ENCODE measurements around the gene PI4KA.

Gene PI4KA

DNA sequence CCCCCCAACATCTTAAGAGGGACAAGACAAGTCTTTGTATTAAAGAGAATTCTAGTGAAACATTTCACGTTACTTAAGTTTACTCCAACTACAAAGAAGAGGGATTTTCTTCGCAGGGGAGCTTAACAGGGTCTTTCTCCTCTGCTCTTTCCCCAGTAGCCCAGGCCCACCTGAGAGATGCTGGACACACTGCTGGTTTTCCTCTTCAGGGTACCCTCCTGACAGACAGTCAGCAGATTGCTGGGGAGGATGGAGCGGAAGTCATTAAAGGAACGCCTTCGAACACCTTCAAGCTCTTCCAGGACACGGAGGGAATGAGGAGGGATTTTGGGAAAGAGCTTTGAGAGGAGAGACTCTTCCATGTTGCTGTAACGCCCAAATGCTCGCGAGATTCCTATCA, 39.1 kb downstream of the PI4KA start:
- H3K4me3 ChIP-seq (ENCODE audit: low read depth, low read length): no peak overlapping the region

DNA sequence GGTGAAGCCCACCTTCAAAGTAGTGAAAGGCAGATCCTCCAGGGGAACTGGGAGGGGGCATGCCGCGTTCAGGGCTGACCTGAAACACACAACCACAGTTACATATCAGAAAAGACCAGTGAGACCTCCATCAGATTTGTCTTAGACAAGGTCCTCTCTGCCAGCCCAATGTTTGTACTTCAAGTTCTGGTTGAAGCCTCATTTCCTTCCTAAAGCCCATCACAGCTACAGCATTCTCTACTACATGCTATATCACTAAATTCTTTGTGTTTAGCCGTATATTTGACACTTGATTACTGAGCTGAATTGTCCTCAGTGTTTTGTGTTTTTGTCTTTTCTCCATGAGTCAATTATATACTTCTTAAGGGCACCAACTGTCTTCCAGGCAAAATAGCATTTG, 40.1 kb downstream of the PI4KA start:
- no peak overlapping the region for H3K4me3 ChIP-seq (ENCODE audit: low read depth, low read length)

DNA sequence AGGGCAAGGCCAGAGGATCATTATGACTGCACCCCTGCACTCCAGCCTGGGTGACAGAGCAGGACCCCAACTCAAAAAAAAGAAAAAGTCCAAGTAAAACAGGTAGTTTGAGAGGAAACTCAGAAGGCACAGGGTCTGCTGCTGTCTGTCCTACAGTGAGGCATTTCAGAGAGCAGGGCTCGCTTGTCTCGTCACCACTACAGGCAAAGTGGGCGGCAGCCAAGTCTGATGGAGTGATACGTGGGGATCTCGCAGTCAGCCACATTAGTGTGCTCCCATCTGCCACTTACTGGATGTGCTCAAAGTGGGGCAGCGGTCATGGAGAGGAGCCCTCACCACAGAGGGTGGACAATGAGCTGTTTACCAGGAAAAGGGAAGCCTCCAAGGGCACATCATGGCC, 42.1 kb downstream of the PI4KA start:
- H3K4me3 ChIP-seq (ENCODE audit: low read depth, low read length): no peak overlapping the region

DNA sequence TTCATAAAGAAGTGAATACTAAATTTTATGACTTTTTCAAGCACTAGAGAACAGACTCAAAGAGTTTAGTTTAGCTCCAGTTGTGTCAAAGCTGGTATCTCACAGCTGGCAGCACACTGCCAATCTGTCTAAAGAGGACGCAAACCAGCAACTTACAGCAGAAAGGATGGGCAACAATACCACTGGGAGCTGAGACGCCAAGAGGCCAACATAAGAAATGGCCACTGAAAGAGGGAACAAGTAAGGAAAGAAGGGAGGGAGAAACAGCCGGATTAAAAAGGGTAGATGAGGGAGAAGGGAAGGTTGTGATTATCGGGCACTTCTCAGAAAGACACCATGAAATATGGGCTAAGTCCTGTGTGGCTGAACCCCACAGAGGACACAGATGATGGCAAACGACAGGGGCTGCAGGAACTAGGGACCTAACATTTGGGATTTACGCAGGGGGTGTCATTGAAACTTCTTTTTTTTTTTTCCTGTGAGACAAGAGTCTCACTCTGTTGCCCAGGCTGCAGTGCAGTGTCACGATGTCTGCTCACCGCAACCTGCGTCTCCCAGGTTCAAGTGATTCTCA, 43.0 kb downstream of the PI4KA start:
- no peak overlapping the region for H3K4me3 ChIP-seq (ENCODE audit: low read depth, low read length)

DNA sequence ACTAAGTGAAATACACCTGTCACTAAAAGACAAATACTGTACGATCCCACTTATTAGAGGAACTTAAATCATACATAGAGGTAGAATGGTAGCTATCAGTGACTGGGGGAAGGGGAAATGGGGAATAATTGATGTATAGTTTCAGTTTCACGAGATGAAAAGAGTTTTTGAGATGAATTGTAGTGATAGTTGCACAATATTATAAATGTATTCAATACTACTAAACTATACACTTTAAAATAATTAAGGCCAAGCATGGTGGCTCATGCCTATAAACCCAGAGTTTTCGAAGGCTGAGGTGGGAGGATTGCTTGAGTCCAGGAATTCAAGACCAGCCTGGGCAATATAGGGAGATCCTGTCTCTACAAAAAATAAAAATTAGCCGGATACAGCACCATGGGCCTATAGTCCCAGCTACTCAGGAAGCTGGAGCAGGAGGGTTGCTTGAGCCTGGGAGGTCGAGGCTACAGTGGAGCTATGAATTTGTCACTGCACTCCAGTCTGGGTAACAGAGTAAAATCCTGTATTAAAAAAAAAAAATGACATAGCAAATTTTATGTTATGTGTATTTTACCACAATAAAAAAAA, 44.3 kb downstream of the PI4KA start:
- H3K4me3 ChIP-seq (ENCODE audit: low read depth, low read length): no peak overlapping the region

DNA sequence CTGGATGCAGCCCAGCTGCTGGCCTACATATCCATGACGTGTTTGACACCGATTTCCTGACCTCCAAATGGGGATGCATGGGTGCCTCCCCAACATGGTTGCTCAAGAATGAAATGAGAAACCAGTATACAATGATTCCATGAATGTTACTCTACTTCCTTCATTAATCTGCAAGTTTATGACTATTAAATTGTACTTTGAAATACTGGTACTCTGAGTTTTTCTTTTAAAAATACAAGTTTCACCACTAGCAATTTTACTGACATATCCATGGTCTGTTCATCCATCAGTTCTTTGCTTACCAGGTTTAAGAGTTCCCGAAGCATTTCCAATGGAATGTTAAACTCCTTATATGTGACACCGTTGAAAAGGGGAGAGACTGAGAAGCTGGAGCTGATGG, 45.6 kb downstream of the PI4KA start:
- no peak overlapping the region for H3K4me3 ChIP-seq (ENCODE audit: low read depth, low read length)

DNA sequence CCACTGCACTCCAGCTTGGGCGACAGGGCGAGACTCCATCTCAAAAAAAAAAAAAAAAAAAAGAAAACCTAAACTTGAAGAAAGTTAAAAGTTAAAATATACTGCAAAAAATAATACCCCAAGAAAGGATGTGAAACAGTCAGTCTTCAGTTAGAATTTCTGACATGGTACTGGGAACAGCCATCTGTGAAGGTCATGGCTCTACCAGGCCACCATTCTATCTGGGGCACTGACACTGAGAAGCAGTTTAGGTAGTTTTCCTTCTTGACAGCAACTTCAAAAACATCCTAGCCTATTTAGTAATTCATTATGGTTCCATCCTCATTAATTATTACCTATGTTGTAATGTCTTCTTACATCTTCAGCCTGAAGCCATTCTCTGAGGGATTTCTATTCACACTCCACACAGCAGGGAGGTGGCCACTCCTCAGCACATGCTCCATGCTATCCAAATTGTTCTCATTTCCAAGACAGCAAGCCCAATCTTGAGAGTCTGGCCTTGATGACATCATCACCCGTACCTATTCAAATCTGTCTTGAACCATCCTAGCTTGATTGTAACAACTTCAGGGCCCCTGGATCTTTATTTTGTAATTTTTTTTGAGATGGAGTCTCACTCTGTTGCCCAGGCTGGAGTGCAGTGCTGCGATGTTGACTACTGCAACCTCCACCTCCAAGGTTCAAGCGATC, 46.5 kb downstream of the PI4KA start:
- no peak overlapping the region for H3K4me3 ChIP-seq (ENCODE audit: low read depth, low read length)

DNA sequence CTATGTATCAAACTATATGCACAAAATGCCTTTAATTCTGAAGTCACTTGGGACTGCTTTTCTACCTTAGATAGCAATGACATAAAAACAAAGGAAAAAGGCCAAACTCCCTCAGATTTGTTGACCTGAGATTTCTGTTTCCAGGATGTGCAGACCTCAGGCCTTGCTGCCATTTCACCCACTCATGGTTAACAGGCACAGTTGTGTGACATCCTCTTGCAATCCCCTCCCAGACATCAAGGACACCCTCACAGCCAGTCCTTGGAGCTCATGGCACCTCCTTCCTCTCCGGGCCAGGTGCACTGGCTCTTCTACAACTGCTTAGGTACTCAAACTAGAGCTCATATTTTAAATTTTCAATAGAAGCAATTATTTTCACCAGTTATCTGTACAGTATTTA, 47.4 kb downstream of the PI4KA start:
- H3K4me3 ChIP-seq (ENCODE audit: low read depth, low read length): no peak overlapping the region

DNA sequence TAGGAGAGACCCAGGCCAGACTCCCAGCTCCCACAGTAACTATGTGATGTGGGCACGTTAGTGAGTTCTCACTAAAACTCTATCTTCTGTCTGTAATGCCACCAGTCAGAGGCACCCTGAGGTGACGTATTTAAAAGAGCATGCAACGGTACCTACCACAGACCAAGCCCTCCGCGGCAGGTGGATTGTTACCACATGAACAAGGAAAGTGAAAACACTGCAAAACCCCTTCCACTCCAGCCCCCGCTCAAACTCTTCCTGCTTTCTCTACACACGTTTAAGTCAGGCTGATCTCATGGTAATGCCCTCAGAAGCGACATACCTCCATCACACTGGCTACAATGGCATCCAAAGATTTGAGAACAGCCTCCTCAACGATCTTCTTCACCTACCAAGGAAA, 48.0 kb downstream of the PI4KA start:
- no peak overlapping the region for H3K4me3 ChIP-seq (ENCODE audit: low read depth, low read length)

DNA sequence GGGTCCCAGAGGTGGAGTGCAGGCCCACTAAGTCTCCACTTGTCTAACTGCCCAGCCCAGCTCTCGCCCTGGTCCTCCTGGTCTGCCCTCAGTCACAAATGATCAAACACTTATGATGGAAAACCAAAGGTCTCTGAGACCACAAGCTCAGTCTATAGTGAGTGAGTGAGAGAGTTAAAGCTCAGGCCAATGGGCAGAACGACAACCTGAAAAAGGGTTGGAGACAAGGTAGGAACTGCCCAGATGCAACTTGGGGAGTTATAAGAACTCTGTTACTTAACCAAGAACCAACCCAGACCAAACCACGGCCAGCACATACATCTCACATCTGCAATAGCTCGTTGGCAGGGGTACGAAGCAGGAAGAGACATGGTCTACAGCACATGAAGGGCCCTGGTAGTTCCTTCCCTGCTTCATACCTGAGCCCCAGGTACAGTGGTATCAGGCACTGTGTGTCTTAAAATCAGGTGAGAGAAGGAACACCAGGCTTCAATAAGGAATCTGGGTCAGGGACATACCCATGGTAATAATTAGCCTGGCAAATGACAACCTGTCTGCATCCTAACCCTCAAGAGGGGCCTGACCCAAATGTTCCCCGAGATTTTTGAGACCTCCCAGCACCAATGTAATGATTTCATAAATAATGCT, 48.9 kb downstream of the PI4KA start:
- H3K4me3 ChIP-seq (ENCODE audit: low read depth, low read length): no peak overlapping the region

DNA sequence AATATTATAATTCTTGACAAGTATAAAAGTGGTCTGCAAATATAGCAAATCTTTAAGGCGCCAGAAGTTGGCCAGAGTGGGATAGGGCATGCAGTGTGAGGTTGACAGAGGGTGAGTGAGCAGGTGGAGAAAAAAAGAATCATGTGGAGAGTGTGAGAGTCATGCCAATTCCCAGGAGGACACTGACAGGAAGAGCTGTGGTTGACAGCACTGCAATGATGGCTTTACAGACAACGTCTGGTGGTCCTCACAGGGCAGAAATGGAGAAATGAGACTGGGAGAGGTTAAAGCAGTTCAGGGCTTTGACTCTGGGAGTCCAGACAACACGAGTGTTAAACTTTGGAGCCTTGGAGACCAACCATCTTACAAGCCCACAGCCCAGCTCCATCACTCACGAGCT, 49.8 kb downstream of the PI4KA start:
- H3K4me3 ChIP-seq (ENCODE audit: low read depth, low read length): no peak overlapping the region

DNA sequence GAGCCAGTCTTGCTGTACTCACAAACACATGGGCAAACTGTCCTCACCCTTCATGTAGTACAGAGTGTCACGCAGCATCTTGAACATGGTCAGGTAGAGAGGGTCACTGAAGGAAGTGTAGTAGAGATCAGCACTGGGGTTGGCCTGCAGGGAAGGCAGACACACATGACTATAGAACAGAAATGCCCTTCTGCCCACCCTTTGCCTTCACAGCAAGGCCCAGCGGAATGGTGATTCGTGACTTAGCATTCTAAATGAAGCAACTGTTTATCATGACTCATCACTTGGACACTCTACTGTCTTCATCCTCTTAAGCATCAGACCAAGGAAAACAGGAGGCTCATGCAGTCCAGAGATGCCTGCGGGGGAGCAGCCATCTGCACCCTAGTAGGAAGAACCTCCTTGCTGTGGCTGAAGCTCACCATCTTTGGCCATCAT, 51.3 kb downstream of the PI4KA start:
- no peak overlapping the region for H3K4me3 ChIP-seq (ENCODE audit: low read depth, low read length)

DNA sequence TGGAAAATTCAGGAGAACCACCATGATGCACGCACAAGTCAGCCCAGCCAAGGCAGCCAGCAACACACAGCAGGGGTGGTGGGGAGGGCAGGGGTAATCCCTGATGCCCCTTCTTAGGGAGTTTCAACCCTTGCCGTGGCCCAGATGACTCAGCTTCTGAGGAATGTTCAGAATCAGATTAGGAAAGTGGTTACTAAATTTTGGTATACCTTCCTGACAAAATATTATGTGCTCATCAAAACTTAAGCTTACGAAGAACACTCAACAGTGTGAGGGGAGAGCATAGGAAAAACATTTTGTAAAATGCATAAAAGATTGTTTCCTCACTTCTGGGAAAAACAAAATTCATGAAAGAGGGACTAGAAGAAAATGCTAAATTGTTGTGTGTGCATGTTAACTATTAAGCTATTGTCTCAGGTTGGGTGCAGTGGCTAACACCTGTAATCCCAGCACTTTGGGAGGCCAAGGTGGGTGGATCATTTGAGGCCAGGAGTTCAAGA, 52.6 kb downstream of the PI4KA start:
- no peak overlapping the region for H3K4me3 ChIP-seq (ENCODE audit: low read depth, low read length)

DNA sequence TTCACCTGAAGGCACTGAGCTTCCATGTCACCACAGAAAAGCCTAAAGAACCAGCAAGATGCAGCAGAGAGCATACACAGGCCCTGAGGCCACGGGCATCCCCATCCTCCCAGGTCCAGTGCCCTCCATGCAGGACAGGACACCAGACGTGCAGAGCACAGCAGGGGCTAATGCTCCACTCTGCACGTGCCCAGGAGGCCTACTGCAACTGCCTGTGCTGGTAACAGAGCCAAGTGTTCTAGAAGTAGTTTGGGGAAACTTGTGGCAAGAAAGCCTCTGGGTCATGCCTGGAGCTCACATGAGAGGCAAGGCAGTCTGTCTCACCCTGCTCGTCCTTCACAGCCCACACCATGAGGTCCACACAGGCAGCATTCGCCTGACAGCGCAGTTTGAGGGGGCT, 54.0 kb downstream of the PI4KA start:
- H3K4me3 ChIP-seq (ENCODE audit: low read depth, low read length): peak overlapping the region; percentile 4

DNA sequence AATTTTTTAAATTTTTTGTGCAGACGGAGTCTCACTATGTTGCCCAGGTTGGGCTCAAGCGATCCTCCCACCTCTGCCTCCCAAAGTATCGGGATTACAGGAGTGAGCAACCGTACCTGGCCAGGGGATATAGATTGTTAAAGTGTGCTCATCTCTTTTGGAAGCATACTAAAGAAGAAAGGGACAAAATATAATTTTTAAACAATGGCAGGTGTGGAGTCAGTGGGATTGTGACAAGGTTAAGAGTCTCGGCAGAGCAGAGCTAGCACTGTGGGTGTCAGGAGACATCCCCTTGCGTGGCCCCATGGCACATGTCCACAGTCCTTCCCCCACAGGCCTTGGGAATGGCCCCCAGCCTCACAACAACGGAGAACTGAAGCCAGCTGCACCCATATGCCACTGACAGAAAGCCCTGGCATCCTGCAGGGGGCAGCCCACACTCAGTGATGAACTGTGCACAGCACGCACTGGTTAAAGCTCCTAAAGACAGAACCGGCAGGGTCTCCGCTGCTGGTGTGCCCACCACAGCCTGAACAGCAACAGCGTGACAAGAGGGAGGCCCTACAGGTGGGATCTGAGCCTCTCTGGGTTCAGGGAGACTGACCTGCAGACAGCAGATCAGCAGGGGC, 54.8 kb downstream of the PI4KA start:
- no peak overlapping the region for H3K4me3 ChIP-seq (ENCODE audit: low read depth, low read length)

DNA sequence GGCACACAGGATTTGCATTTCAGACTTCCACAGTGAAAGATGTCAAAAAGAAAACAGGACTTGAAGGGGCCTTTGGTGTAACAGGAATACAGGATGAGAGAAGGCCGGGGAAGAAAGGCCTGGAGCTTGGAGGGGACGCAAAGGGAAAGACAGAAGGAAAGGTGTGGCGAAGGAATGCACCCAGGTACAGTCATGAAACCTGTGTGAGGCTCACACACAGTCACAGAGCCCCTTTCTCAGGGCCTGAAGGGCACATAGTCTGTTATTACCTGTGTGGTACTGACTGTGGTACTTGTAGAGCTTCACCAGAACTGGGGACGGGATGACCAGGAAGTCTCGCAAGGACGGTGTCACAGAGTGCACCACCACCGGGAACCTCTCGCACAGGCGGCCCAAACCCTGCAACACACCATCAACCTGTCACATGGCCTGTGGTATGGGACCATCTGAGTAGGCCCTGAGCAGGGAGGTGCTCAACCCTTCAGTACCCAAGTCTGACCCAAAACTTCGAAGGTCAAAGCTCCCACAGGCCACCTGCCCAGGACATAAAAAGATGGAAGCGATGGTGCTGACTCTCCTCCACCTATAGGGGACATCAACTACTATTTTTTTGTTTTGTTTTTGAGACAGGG, 55.6 kb downstream of the PI4KA start:
- no peak overlapping the region for H3K4me3 ChIP-seq (ENCODE audit: low read depth, low read length)

DNA sequence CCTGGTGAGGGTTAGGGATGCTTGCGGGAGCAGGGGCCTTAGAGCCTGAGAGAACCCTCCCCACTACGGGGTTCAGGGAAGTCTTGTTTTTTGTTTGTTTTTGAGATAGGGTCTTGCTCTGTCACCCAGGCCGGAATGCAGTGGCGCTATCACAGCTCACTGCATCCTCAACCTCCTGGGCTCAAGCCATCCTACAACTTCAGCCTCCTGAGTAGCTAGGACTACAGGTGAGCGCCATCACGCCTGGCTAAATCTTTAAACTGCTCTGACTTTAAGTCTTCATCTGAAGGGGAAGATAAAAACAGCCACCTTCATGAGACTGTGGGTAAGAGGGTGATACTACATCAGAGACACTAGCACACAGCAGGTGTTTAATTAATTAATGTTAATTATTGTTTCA, 56.2 kb downstream of the PI4KA start:
- H3K4me3 ChIP-seq (ENCODE audit: low read depth, low read length): no peak overlapping the region

DNA sequence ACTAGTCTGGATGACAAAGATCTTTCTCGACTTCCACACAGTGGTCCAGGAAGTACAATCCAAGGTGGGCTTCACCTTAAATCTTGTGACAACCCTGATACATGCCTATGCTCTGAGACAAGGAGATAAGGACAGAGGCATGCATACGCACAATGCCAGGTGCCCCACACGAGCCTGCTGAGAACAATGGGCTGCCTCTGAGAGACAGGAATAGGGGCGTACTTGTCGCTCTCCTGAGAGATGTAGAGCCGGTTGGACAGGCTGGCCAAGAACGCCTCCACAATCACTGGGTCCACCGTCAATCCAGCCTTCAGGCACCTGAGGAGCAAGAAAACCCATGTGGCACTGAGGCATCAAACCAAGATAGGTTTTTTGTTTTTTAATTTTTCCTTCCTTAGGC, 59.2 kb downstream of the PI4KA start:
- H3K4me3 ChIP-seq (ENCODE audit: low read depth, low read length): no peak overlapping the region

DNA sequence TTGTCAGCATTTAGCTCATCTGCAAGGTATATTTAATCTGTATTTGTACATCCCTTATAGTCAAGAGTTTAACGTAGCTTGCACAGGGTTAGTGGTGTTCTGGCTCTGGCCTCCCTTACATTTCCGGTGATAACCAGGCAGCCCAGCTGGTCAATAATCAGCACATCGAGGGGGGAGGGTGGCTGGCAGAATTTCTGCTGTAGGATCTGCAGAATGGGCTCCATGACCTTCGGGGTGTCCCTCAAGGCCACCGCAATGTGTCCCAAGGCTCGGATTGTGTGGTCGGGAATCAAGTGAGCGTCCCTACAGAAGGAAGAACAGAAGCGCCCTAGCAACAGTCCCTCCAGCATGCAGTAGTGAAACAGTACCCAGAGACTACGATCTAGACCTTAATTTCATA, 59.6 kb downstream of the PI4KA start:
- H3K4me3 ChIP-seq (ENCODE audit: low read depth, low read length): no peak overlapping the region

DNA sequence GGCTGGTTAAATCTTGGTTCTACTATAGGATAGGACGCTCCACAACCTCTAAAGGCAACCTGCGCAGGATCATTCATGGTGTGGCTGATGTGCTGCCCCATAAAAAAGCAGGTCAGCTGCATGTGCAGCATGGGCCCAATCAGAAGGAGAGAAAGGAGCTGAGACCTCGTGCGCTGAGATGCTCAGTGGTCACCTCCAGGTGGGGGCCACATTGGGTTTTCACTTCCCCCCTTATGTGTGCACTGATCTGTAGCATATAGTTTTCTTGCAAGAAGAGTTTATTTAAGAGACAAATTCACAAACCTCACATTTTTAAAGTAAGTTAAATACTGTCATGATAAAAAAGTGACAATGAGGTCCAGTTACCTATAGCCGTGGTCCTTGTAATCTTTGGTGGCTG, 60.4 kb downstream of the PI4KA start:
- no peak overlapping the region for H3K4me3 ChIP-seq (ENCODE audit: low read depth, low read length)

DNA sequence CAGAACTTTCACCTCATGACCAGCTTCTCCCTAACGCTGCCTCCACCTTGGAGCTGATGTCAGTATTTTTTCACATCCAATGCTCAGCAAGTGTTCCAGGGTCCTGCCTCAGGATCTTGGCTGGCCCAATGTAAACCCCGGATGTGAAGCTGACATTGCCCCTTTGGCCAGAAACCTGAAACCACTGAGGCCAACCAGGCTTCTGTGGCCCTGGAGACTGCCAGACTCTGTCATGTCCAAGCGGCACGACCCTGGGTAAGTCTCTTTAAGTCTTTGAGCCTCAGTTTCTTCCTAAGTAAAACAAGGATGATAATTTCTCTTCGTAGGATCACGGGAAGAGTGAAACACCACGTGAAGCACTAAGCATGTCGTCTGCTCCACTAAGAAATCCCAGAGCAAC, 61.9 kb downstream of the PI4KA start:
- H3K4me3 ChIP-seq (ENCODE audit: low read depth, low read length): no peak overlapping the region

All from iPS-11a (cell line).